SKM-1 (cell line): Measurements from ENCODE around the gene MEAK7.
A peak's percentile ranks its signal among the peaks of the same experiment; 100 is the strongest.

Source experiments
- DNase-seq: peaks from one replicate; lab custom pipeline; 2025; ENCODE audit not compliant: unreplicated experiment; lab: John Stamatoyannopoulos, UW

MEAK7 gene

DNA sequence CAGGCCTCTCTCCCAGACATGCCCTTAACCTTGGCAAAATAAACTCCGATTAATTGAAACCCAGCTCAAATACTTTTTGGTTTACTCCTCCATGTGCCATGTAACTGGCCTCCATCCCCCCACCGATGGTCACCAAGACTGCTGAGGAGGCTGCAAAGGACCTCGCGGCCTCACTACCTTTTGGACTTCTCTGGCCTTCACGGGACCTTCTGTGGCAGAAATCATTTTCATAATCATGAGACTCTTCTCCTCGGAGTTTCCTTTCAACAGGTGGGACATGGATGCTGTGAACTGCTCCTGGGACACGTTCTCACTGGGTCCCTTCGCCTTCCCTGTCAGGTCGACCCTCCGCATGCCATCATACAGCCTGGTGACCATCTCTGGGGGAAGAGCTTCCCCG is 9.0 kb downstream of the MEAK7 start:
- DNase-seq = no peak

DNA sequence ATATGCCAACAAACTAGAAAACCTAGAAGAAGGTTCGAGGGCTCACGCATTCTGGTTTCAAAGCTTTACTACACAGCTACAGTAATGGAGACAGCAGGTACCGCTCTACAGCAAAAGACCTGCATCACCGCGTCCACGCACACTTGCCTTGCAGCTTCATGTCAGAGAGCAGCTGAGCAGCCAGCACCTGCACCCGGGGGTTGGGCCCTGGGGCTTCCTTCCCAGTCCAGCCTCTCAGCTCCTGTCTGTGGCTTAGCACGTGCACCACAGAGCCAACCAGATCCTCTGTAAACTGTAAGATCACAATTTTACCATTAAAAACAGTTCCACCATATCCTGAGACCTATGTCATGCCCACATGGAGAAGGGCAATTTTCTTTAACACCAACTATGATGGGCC is 15.3 kb downstream of the MEAK7 start:
- no peak for DNase-seq

DNA sequence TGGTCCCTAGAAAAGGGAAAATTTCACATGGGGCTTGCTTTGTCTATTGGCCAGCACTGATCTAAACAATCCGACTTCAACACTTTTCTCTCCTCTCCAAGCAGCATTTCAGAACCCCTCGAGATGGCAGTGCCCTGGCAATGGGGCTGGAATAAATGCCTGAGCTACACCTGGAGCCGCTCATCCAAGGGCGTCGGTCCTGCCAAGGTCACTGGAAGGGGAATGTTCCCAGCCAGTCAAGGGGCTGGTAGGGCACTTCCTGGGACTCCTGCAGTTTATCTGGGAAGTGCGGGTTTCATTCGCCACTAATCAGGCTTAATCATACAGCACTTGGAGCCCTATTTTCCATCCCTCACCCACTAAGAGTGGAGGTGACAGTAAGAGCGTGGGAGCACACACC is 17.1 kb downstream of the MEAK7 start:
- no peak for DNase-seq

DNA sequence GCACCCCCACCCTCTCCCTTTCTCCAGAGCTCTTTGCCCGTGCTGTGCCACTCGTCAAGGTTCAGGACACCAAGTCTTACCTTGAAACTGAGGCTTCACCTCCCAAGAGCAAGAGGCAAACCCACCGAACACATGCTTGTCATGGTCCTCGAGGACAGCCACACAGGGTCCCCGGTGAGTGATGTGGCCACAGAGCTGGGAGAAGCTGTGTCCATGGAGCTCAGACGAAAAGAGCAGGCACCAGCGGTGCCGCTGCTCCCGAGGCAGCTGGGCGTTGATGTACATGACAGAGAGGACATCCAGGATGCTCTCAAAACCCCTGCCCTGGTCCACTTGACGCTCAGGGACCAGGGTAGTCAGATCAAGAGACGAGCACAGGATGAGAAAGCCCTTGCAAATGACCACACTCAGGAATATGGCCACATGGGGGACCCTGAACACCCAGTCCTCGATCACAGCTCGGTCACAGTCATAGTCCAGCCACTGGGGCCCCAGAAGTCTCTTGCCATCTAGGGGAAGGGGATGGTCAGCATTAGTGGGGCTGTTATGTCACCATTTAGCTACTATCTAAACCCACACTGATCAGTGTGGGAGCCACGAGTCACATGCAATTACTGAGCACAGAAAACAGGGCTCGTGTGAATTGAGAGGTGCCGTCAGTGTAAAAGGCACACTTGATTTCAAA is 17.8 kb downstream of the MEAK7 start:
- no peak for DNase-seq

DNA sequence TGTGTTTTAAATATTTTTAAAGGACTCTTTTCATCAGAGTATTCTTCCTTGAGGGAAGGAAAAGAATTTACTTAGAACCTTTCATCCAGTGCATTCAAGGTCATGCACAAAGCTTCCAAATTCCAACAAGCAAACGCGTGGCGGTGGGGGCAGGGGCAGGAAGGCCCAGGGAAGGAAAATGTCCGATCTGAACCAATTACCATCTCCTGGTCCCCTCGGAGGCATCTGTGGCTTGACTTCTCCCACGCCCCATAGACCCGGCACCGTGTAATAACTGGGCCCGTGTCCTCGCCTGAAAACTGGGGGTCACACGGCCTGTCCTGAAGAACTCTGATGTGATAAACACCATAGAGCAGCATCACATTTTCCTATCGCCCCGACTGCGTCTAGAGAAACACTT is 18.3 kb downstream of the MEAK7 start:
- no peak for DNase-seq

DNA sequence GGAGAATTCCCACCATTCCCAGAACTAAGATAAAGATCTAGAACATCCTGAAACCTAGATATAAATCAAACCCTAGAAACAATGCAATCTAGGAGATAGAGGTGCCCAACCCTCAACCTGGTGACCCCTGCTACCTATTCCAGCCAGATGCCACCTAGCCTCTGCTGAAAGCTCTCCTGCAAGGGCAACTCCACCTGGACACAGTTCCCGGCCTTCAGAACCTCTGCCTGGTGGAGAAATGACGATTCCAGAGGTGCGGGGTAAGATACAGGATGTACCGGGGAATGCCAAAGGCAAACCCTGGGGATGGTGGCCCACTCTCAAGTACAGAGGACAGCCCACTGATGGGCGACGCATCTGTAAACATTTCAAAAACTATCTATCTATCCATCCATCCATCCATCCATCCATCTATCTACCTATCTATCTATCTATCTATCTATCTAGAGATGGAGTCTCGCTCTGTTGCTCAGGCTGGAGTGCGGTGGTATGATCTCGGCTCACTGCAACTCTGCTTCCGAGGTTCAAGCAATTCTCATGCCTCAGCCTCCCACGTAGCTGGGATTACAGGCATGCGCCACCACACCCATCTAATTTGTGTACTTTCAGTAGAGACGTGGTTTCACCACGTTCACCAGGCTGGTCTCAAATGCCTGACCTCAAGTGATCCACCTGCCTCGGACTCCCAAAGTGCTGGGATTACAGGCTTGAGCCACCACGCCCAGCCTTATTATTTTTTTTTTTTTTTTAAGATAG is 19.0 kb downstream of the MEAK7 start:
- DNase-seq = no peak

DNA sequence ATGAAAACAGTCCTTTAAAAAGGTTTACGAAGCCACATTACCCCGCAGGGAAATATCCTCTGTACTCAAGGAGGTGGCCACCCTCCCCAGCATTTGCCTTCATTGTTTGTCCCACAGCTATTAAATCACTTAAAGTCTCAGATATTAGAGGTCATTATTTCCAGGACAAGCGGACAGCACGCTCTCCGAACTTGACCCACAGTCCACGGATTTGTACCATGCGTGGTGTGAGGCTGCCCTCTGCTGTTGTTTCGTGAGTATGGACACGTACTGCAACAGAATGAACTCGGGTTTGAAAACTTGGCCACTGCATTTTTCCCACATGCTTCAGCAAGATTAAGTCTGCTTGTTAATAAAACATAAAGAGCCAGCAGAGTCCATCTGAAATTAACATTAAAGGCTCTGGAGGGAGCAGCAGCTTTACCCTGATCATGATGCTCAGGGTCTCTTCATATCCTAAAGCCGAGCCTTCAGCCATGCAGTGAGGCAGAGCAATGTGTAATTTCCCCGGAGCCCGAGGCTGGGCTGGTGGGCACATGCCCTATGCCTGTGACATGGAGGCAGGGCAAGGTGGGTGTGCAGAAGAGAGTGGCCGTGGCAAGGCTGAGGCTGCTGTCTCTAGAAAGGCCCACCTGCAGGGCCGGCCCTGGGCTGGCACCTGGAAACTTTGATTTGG is 19.7 kb downstream of the MEAK7 start:
- peak; percentile 33 for DNase-seq

DNA sequence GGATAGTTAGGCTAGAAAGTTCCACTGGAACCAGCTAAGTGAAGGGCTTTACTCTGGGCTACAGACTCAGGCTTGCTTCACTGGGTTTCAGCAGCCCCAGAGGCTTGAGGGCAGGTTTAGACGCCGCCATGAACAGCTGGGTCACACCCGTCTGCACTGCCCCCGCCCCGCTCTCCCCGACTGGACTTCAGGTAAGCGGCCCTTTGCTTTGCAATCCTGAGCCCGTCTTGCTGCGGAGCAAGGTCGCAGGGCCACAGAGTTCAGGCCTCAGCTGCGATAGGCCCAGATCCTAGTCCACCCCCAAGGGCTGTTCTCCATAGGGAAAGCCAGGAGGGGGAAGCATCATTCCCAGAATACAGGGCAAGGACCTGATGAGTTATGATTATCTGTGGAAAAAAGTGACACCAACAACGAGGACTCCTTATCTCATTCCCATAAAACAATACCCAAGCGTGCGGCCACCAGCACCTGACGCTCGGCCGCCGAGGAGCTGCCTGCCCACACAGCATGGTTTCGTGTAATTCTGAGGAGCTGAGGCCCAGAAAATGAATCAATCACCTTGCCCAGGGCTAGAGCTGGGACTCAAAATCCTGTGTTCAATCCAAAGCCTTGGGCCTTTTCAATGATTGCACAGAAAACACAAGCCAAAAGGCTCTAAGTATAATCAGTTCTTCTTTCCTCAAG is 20.4 kb downstream of the MEAK7 start:
- no peak for DNase-seq

DNA sequence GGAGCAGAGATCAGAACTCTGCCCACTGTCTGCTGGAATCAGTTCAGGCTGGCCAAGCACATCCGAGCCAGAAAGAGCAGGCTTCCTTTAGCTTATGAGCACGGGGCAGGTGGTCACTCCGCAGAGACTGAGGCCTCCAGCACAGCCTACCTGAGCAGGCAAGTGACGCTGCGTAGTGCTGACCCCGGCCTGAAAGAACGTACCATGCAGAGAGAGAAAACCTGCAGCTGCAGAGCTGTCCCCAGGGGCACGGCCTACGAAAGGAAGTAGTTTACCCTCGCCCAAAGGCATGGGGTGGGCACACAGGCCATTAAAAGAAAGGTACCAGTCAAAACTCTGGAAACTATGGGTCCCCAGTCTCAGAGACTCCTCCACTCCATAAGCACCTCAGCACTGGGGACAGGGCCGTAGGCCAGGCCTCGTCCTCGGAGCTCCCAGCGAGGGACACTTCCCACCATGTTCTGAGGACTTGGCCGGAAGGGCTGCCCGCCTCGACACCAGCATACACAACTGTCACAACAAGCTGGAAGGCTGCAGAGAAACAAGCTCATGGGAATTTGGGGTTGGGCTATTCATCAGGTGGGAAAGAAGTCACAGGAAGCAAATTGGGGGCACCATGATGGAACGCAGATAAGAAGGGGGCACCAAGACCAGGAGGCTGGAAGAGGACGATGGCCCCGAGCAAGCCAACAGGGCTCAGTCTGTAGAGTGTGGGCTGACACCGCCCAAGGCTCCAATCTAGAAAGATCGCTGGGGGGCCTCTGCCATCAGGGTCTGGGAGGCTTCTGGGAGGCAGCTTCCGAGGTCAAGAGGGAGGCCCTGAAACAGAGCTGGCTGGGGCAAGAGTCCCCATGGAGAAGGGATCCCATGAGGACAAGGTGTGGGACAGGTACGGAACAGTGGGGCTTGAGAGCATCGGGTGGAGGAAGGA is 21.2 kb downstream of the MEAK7 start:
- DNase-seq = no peak

DNA sequence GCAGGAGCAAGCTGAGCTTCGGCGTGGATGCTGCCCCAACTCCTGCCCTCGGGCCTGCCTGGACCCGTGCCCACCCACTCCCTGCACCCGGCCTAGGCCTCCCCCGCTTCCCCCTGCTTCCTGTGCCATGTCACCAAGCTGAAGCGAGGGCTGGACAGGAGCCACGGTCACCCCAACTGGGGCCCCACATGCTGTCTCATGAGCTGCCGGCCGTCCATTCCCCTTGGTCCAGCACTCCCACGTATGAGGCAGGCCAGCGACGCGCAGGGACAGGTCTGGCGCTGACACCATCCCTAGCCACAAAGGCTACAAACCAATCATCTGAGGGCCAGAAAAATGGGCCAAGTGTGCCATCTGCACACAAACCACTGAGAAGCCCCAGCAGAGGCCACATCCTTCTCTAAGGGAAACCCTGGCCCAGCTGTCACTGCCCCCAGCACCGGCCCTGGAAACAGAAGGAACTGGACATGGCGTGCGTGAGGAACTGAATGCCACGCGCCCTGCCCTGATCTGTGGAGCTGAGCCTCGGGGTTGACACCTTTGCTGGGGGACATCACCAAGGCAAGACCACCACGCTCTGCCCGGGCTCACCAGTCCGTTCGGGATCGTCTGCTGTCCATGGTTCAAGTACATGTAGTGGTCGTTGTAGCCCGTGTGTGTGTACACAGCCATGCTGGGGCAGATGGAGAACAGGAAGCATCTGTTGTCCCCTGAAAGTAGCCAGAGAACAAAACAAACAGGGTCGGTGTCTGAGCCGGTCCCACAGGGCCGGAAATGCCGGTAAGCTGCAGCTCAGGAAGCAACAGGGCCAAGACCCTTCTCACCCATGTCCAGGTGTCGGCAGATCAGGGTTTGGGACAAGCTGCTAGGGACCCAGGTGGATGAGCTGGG is 22.2 kb downstream of the MEAK7 start:
- no peak for DNase-seq

DNA sequence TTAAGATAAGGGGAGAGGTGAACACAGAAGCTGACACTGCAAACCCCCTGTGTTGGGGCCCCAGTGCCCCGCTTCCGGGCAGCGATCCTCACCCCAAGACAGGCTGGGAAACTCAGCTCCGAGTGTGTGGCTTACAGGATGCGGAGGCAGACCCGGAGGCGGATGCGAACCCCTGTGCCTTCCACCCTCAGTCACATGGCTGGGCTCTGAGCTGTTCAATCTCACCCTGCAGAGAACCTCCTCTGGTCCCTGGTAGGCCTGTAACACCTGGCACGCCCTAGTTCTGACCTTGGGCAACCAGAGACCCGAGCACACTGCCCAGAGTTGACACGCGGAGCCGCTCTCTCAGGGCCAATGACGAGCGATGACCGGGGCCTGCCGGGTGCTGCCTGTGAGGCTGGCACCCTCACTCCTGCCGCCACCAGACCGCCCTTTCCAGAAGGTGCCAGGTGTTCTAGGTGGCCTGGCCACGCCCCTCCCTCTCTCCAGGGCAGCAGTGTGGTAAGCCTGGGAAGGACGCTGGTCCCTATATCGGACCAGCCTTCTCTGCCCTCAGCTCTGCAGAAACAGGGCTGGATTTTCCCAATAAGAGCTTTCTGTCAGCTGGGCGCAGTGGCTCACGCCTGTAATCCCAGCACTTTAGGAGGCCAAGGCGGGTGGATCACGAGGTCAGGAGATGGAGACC is 23.3 kb downstream of the MEAK7 start:
- no peak for DNase-seq

DNA sequence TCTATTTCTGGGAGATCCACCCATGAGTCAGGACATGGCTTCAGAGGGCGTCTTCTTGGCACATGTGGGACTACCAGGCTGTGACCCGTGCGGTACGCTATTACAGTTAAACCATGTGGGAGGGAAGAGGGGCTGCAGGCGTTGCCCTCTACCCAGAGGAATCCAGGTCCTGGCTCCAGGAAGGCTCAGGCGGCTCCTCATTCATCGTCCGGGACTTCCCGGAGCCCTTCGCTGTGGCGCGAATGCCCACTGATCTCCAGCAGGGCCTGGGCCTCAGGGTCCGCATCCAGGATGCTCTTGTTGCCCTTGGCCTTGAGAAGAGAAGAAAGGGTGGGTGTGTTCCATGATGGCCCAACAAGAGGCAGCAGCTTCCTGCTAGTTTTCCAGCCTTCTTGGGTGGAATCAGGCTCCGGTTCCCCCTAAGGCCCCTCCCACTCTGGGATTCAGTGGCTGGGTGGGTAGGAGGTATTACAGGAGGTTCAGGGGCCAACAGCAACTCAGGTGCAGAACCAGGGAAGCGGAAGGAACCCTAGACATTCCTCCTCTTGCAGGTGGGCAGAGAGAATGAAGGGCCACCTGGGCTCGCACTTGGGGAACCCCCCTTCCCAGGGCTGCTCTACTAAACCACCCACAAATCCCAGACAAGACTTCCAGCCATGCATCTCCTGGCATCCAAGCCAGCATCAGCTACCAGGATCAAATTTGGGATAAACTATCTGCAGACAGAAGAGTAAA is 24.6 kb downstream of the MEAK7 start:
- no peak for DNase-seq

DNA sequence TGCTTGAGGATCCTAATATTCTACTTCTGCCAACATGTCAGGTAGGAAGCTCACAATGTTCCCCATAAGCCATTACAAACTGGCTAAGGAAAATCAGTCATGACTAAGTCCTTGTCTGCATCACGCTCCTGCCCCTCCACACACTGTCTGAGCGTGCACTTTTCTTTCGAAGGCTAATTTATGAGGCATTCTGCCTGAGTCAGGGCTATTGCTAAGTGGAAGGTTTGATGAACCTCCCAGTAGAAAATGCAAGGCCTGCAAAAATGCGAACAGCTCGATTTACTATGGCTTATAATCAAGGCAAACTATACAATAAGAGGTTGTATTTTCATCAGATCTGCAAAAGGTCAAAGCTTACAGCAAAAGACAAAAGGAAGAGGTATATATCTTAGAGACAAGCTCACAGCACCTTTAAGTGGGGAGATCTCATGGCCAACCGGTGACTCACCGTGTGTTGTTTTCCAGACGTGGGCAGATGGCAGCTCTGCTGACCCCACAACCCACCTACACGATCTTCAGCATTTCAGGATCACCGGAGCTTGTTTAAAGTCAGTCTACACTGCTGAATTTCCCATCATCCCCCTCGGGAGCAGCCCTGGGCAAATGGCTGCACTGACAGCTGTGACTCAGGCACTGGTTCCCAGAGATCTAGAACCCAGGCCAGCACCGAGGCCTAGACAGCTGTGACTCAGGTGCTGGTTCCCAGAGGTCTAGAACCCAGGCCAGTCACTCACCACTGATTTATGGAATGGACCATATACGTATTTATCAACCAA is 26.1 kb downstream of the MEAK7 start:
- no peak for DNase-seq

DNA sequence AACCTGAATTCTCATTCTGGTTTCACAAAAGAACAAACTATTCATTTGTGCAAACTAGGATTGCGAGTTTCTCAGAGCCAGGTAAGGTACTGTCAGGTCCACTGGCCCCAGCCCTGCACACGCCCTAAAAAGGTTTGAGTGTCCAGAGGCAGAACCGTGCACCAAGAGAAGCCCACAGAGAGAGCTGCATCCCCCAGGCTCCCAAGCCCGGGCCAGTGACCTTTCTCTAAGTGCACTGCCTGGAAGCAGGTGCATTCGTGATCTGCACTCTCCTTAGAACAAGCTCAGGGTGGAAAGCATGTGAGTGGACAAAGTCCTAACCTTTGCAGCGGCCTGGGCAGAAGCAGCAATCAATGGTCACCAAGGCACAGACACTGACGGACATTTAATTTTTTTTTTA is 26.8 kb downstream of the MEAK7 start:
- no peak for DNase-seq

DNA sequence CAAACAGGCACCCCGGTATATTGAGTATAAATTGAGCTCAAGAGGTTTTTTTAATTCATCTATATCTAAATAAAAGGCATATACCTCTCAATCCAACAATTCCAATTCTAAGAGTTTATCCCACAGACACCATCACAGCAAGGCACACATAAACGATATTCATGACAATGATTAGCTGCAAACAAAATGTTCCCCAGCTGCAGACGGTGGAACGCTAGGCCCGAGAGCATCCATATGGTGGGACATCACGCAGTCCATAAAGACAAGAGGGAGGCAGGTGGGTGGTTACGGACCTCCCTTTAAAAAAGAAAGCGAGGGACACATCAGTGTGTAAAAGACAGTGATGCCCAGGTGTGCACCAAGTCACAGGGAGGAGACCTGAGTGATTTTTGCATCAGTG is 28.1 kb downstream of the MEAK7 start:
- no peak for DNase-seq

DNA sequence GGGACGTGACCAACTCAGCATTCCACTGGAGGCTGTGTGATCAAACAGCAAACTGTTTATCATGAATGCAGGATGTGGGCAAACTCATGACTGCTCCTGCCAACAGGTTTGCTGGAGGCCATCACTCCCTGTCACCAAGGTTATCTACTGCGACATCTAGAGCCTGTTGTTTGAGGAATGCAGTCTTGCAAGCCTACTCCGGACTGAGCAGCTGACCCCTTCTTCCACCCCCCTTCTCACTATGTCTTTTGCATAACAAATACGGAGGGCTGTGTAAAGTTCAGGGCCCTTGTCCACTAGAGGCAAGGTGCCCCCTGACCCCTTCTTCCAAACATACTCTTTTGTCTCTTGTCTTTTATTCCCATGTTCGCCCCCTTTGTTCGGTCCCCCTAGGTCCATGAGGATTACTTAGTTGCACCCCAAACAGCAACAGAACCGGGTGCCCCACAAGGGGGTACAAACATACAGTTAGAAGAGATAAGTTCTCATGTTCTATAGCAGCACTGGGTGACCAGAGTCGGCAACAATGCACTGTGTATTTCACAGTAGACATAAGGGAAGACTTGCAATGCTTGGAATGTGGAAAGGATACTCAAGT is 28.7 kb downstream of the MEAK7 start:
- DNase-seq = no peak

DNA sequence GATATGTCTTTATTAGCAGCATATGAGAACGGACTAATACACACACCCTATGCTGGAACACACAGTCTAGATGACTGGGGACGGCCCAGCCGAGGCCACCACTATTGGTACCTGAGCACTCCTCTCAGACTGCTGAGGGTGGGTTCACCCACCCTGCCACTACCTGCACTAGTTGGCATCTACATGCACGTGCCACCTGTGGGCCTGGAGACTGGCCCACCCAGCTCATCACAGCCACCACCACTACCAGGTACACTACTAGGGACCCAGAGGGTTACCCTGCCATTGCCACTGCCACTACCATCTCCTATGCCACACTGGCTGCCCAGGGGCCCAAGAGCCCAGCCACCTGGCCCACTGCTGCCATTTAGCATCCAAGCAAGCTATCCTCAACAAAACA is 32.5 kb downstream of the MEAK7 start:
- DNase-seq = no peak
